OCI-LY1 (cell line): ENCODE results near the gene ZNF318.

Source experiments
- H2AFZ ChIP-seq: fragments of 200-600 bp; sonication (generic), shearing (Covaris generic); 2 replicates; pipeline ENCODE4 v1.6.0; 2014; ENCODE audit warnings: antibody characterized with exemption, mild to moderate bottlenecking, low read length
- H3F3A ChIP-seq: fragments of 200-600 bp; sonication (generic), shearing (Covaris generic); 2 replicates; pipeline ENCODE4 v1.6.0; 2014; ENCODE audit warnings: mild to moderate bottlenecking, antibody characterized with exemption, low read length, moderate library complexity; ENCODE audit not compliant: insufficient read depth
- H3K27ac ChIP-seq: fragments of 200-600 bp; sonication (generic); 2 replicates; pipeline ENCODE4 v1.5.1; 2014; ENCODE audit warnings: low read length, mixed run types, mild to moderate bottlenecking, low read depth; ENCODE audit not compliant: poor library complexity, severe bottlenecking
- H3K27me3 ChIP-seq: fragments of 200-600 bp; sonication (generic); 2 replicates; pipeline ENCODE4 v1.6.0; 2014; ENCODE audit warnings: antibody characterized with exemption, mild to moderate bottlenecking, low read length, moderate library complexity; ENCODE audit not compliant: insufficient read depth
- H3K36me3 ChIP-seq: fragments of 200-600 bp; sonication (generic); 2 replicates; pipeline ENCODE4 v1.6.1; 2014; ENCODE audit warnings: mild to moderate bottlenecking, antibody characterized with exemption, low read length, moderate library complexity, mixed read lengths; ENCODE audit not compliant: insufficient read depth
- H3K4me1 ChIP-seq: fragments of 200-600 bp; sonication (generic); 2 replicates; pipeline ENCODE4 v1.5.1; 2014; ENCODE audit warnings: mild to moderate bottlenecking, low read length, moderate library complexity; ENCODE audit not compliant: insufficient read depth, severe bottlenecking
- H3K4me2 ChIP-seq: fragments of 200-600 bp; sonication (generic), shearing (Covaris generic); 2 replicates; pipeline ENCODE4 v1.6.1; 2014; ENCODE audit warnings: low read length
- H3K4me3 ChIP-seq: fragments of 200-600 bp; sonication (generic); 2 replicates; pipeline ENCODE4 v1.5.1; 2014; ENCODE audit warnings: low read length, low read depth, mild to moderate bottlenecking, mixed read lengths; ENCODE audit not compliant: poor library complexity, severe bottlenecking
- H3K79me2 ChIP-seq: fragments of 200-600 bp; shearing (Covaris generic); 2 replicates; pipeline ENCODE4 v1.6.1; 2016; ENCODE audit warnings: mixed run types, low read length, mixed read lengths; ENCODE audit not compliant: insufficient read depth
- H3K9ac ChIP-seq: fragments of 200-600 bp; sonication (generic), shearing (Covaris generic); 2 replicates; pipeline ENCODE4 v1.6.1; 2014; ENCODE audit warnings: mild to moderate bottlenecking, low read length, mixed read lengths
- H3K9me2 ChIP-seq: fragments of 200-600 bp; sonication (generic), shearing (Covaris generic); 2 replicates; pipeline ENCODE4 v1.6.1; 2014; ENCODE audit warnings: low read depth, mild to moderate bottlenecking, low read length, mixed read lengths
- H3K9me3 ChIP-seq: fragments of 200-600 bp; shearing (Covaris generic); 2 replicates; pipeline ENCODE4 v1.6.1; 2014; ENCODE audit warnings: low read length, mixed read lengths
- H4K20me1 ChIP-seq: fragments of 200-600 bp; sonication (generic), shearing (Covaris generic); 2 replicates; pipeline ENCODE4 v1.6.0; 2016; ENCODE audit warnings: mild to moderate bottlenecking, low read length; ENCODE audit not compliant: insufficient read depth
- EZH2 ChIP-seq: fragments of 200-600 bp; sonication (generic), shearing (Covaris generic); IDR thresholded peaks from 2 replicates; pipeline ENCODE4 v1.8.0; 2017; ENCODE audit warnings: borderline replicate concordance, mixed run types, mild to moderate bottlenecking, antibody characterized with exemption, low read length, moderate library complexity, mixed read lengths
- TF ChIP-seq, protein P1 (sequence below): fragments of 200-600 bp; sonication (generic), shearing (Covaris generic); IDR thresholded peaks from 2 replicates; pipeline ENCODE4 v1.5.1; 2017; ENCODE audit warnings: mild to moderate bottlenecking, antibody characterized with exemption, low read length, moderate library complexity, mixed read lengths

ZNF318 gene

GRCh38 chr6:43405354-43405753 is 35.9 kb upstream of the ZNF318 start:
- no peak for TF ChIP-seq EZH2
- TF ChIP-seq, protein P1, sequence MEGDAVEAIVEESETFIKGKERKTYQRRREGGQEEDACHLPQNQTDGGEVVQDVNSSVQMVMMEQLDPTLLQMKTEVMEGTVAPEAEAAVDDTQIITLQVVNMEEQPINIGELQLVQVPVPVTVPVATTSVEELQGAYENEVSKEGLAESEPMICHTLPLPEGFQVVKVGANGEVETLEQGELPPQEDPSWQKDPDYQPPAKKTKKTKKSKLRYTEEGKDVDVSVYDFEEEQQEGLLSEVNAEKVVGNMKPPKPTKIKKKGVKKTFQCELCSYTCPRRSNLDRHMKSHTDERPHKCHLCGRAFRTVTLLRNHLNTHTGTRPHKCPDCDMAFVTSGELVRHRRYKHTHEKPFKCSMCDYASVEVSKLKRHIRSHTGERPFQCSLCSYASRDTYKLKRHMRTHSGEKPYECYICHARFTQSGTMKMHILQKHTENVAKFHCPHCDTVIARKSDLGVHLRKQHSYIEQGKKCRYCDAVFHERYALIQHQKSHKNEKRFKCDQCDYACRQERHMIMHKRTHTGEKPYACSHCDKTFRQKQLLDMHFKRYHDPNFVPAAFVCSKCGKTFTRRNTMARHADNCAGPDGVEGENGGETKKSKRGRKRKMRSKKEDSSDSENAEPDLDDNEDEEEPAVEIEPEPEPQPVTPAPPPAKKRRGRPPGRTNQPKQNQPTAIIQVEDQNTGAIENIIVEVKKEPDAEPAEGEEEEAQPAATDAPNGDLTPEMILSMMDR = no peak
- Histone ChIP-seq H3K27me3 (no peaks in the 10 kb centered on the region), H3K9ac (no peak overlapping the region), H3K4me3 (no peak overlapping the region), H2AFZ (no peak overlapping the region), H3K9me3 (no peaks in the 10 kb centered on the region), H3K4me1 (no peaks in the 10 kb centered on the region), H3F3A (no peaks in the 10 kb centered on the region), H3K9me2 (no peaks in the 10 kb centered on the region), H4K20me1 (no peaks in the 10 kb centered on the region), H3K4me2 (no peak overlapping the region), H3K36me3 (no peaks in the 10 kb centered on the region), H3K79me2 (no peaks in the 10 kb centered on the region), H3K27ac (no peak overlapping the region)

DNA sequence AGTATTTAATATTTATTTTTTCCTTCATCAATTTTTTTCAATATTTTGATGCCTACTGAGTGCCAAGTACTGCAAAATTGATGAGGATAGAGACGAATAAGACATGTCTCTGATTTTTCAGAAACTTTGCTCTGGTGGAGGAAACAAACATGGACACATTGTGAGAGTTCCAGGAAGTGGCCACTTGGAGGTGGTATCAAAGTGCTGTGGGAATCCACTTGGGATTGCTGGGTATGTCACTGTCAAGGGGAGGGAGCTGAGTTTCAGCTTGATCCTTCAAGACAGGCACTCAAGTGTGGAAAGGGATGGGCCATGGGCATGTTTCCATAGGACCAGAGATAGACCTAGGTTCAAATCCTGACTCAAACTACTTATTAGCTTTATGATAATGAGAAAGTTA is 33.4 kb upstream of the ZNF318 start:
- Histone ChIP-seq H3K4me1 (no peaks in the 10 kb centered on the region), H2AFZ (no peak overlapping the region), H3K27me3 (no peaks in the 10 kb centered on the region), H3K9me2 (no peaks in the 10 kb centered on the region), H3K9ac (no peak overlapping the region), H3F3A (no peaks in the 10 kb centered on the region), H3K36me3 (no peaks in the 10 kb centered on the region), H4K20me1 (no peaks in the 10 kb centered on the region), H3K9me3 (no peaks in the 10 kb centered on the region), H3K79me2 (no peaks in the 10 kb centered on the region), H3K4me3 (no peak overlapping the region), H3K27ac (no peak overlapping the region), H3K4me2 (no peak overlapping the region)
- TF ChIP-seq, protein P1 = no peak
- TF ChIP-seq EZH2 = no peak

GRCh38 chr6:43401730-43402129 is 32.3 kb upstream of the ZNF318 start:
- no peak overlapping the region for H2AFZ ChIP-seq
- H3K9ac ChIP-seq = no peak overlapping the region

More at GRCh38 chr6:43401730-43402129, 32.3 kb upstream of the ZNF318 start:
- Histone ChIP-seq H3F3A (no peaks in the 10 kb centered on the region), H3K9me2 (no peaks in the 10 kb centered on the region), H3K9me3 (no peaks in the 10 kb centered on the region), H3K4me1 (peaks cover 3% of the 10 kb centered on the region), H3K4me2 (no peak overlapping the region), H3K27me3 (no peaks in the 10 kb centered on the region), H3K79me2 (no peaks in the 10 kb centered on the region), H4K20me1 (no peaks in the 10 kb centered on the region), H3K36me3 (no peaks in the 10 kb centered on the region), H3K27ac (no peak overlapping the region), H3K4me3 (no peak overlapping the region)
- TF ChIP-seq EZH2 = no peak
- TF ChIP-seq, protein P1 = no peak
